Smooth muscle cell (in vitro differentiated cells): ENCODE results near the gene DMRTC2. TPM values are rescaled to one million over a fixed set of nuclear protein-coding genes. Genes with fewer than 3 reads are reported as not detected.

Experiments
- DNase-seq: peaks from one replicate; lab custom pipeline; 2025; ENCODE audit not compliant: unreplicated experiment; lab: John Stamatoyannopoulos, UW
- H2AFZ ChIP-seq: fragments of 200-600 bp; sonication (generic); 2 replicates; pipeline ENCODE4 v1.6.0; 2016; ENCODE audit warnings: antibody characterized with exemption, low read depth, mild to moderate bottlenecking
- H3F3A ChIP-seq: fragments of 200-600 bp; sonication (generic); 2 replicates; pipeline ENCODE4 v1.6.0; 2017; ENCODE audit warnings: antibody characterized with exemption, low read depth
- H3K27ac ChIP-seq: fragments of 200-600 bp; sonication (generic); 2 replicates; pipeline ENCODE4 v1.5.1; 2016; ENCODE audit warnings: low read depth, mild to moderate bottlenecking
- H3K27me3 ChIP-seq: fragments of 200-600 bp; sonication (generic); 2 replicates; pipeline ENCODE4 v1.6.1; 2016; ENCODE audit warnings: low read depth, mild to moderate bottlenecking
- H3K36me3 ChIP-seq: fragments of 200-600 bp; sonication (generic); 2 replicates; pipeline ENCODE4 v1.5.1; 2016; ENCODE audit warnings: low read depth
- H3K4me1 ChIP-seq: fragments of 200-600 bp; sonication (generic); 2 replicates; pipeline ENCODE4 v1.5.1; 2016; ENCODE audit warnings: low read depth
- H3K4me2 ChIP-seq: fragments of 200-600 bp; sonication (generic); 2 replicates; pipeline ENCODE4 v1.6.0; 2016; ENCODE audit warnings: mild to moderate bottlenecking
- H3K4me3 ChIP-seq: fragments of 200-600 bp; sonication (generic); 2 replicates; pipeline ENCODE4 v1.5.1; 2016; ENCODE audit warnings: mild to moderate bottlenecking
- H3K79me2 ChIP-seq: fragments of 200-600 bp; sonication (generic); 2 replicates; pipeline ENCODE4 v1.6.0; 2016; ENCODE audit warnings: low read depth, mild to moderate bottlenecking
- H3K9ac ChIP-seq: fragments of 200-600 bp; sonication (generic); 2 replicates; pipeline ENCODE4 v1.6.0; 2016; ENCODE audit warnings: low read depth
- H3K9me3 ChIP-seq: fragments of 200-600 bp; sonication (generic); replicated peaks from 2 replicates; pipeline ENCODE4 v1.5.1; 2016; ENCODE audit warnings: low read depth
- H4K20me1 ChIP-seq: fragments of 200-600 bp; sonication (generic); 2 replicates; pipeline ENCODE4 v1.6.0; 2016; ENCODE audit warnings: low read depth
- CTCF ChIP-seq: fragments of 200-600 bp; sonication (generic); IDR thresholded peaks from 2 replicates; pipeline ENCODE4 v1.5.1; 2017; ENCODE audit warnings: borderline replicate concordance, mild to moderate bottlenecking, antibody characterized with exemption; ENCODE audit not compliant: insufficient read depth, poor library complexity, severe bottlenecking
- WGBS: methylation state at CpG from one replicate; pipeline ENCODE4 v1.1.7; 2016; ENCODE audit warnings: low lambda C conversion rate; 5-methylcytosine and 5-hydroxymethylcytosine counted together
- polyA plus RNA-seq: library from polyadenylated mRNA; unstranded; fragments of >200 nt; fragmentation: Nextera tagmentation; extraction: Ambion mirVana; gene quantifications from 2 replicates; pipeline ENCODE4 v1.2.1, GENCODE V29; 2016
- total RNA-seq: library from RNA; depleted of rRNA; stranded (reverse); fragments of >200 nt; gene quantifications from 2 replicates; pipeline ENCODE4 v1.2.3, GENCODE V29; 2014

Gene DMRTC2
- total and polyA plus RNA-seq, 2 experiments from 2014 or later: not detected

- no peak for DNase-seq
- Histone ChIP-seq H3K4me3 (no peak overlapping the region), H3F3A (peaks cover 16% of the 10 kb centered on the region), H3K36me3 (no peaks in the 10 kb centered on the region), H4K20me1 (peaks cover 4% of the 10 kb centered on the region), H2AFZ (no peak overlapping the region), H3K9ac (no peak overlapping the region), H3K27me3 (peaks cover 3% of the 10 kb centered on the region), H3K4me2 (no peak overlapping the region), H3K9me3 (no peaks in the 10 kb centered on the region), H3K79me2 (no peaks in the 10 kb centered on the region), H3K27ac (no peak overlapping the region), H3K4me1 (no peaks in the 10 kb centered on the region)
- TF ChIP-seq CTCF: no peak
- 85% methylated on average over 17 of the region's 17 CpGs for WGBS
Measured at GRCh38 chr19:41877916-41878905, 33.4 kb downstream of the DMRTC2 start.

DNA sequence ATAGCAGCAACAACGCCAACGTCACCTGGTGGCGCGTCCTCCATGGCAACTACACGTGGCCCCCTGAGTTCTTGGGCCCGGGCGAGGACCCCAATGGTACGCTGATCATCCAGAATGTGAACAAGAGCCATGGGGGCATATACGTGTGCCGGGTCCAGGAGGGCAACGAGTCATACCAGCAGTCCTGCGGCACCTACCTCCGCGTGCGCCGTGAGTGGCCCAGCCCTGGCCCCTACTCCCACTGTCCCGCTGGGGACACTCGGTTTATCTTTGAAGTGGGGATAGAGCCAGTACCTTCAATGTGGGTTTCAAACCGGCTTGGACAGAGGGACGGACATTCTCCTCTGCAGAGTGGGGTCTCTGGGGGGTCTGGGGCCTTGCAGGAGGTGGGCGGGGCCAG lies 34.2 kb downstream of the DMRTC2 start:
- no peaks in the 10 kb centered on the region for H3K4me1 ChIP-seq
- H3F3A ChIP-seq: peaks cover 13% of the 10 kb centered on the region
- peaks cover 3% of the 10 kb centered on the region for H3K27me3 ChIP-seq
- H3K36me3 ChIP-seq: no peaks in the 10 kb centered on the region
- H2AFZ ChIP-seq: no peak overlapping the region
- no peak overlapping the region for H3K27ac ChIP-seq
- no peak for TF ChIP-seq CTCF
- no peak overlapping the region for H3K9ac ChIP-seq
- H3K79me2 ChIP-seq: no peaks in the 10 kb centered on the region
- WGBS: 90% methylated on average over 20 of the region's 21 CpGs
- DNase-seq: no peak
- no peak overlapping the region for H3K4me2 ChIP-seq
- H3K4me3 ChIP-seq: no peak overlapping the region
- H4K20me1 ChIP-seq: no peaks in the 10 kb centered on the region
- H3K9me3 ChIP-seq: no peaks in the 10 kb centered on the region

- 84% methylated on average over 7 of the region's 7 CpGs for WGBS
Measured at GRCh38 chr19:41879670-41880328, 35.0 kb downstream of the DMRTC2 start.

More at GRCh38 chr19:41879670-41880328, 35.0 kb downstream of the DMRTC2 start:
- no peak for DNase-seq
- Histone ChIP-seq H3K4me2 (no peak overlapping the region), H3K9ac (no peak overlapping the region), H3K27me3 (peaks cover 3% of the 10 kb centered on the region), H3F3A (peaks cover 13% of the 10 kb centered on the region), H2AFZ (no peak overlapping the region), H3K27ac (no peak overlapping the region), H4K20me1 (no peaks in the 10 kb centered on the region), H3K9me3 (no peaks in the 10 kb centered on the region), H3K4me1 (no peaks in the 10 kb centered on the region), H3K36me3 (no peaks in the 10 kb centered on the region), H3K4me3 (no peak overlapping the region), H3K79me2 (peaks cover 5% of the 10 kb centered on the region)
- TF ChIP-seq CTCF: no peak
